22Rv1 (cell line): Measurements from ENCODE around the gene PIP5K1B.

Source experiments
- H3K27ac ChIP-seq: fragments of 450-650 bp; 2 replicates; pipeline ENCODE4 v1.5.1; 2017
- ZFX ChIP-seq: fragments of 450-650 bp; IDR thresholded peaks from 2 replicates; pipeline ENCODE4 v1.6.1; 2017; ENCODE audit warnings: antibody characterized with exemption, borderline replicate concordance
- TF ChIP-seq, protein P1 (sequence below): fragments of 450-650 bp; IDR thresholded peaks from 2 replicates; pipeline ENCODE4 v1.5.1; 2017; ENCODE audit warnings: mild to moderate bottlenecking

Gene PIP5K1B

GRCh38 chr9:68775003-68775730 is 70.1 kb downstream of the PIP5K1B start:
- H3K27ac ChIP-seq = no peak overlapping the region
- TF ChIP-seq ZFX = no peak
- TF ChIP-seq, protein P1, sequence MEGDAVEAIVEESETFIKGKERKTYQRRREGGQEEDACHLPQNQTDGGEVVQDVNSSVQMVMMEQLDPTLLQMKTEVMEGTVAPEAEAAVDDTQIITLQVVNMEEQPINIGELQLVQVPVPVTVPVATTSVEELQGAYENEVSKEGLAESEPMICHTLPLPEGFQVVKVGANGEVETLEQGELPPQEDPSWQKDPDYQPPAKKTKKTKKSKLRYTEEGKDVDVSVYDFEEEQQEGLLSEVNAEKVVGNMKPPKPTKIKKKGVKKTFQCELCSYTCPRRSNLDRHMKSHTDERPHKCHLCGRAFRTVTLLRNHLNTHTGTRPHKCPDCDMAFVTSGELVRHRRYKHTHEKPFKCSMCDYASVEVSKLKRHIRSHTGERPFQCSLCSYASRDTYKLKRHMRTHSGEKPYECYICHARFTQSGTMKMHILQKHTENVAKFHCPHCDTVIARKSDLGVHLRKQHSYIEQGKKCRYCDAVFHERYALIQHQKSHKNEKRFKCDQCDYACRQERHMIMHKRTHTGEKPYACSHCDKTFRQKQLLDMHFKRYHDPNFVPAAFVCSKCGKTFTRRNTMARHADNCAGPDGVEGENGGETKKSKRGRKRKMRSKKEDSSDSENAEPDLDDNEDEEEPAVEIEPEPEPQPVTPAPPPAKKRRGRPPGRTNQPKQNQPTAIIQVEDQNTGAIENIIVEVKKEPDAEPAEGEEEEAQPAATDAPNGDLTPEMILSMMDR = no peak

GRCh38 chr9:68777070-68777763 is 72.2 kb downstream of the PIP5K1B start:
- TF ChIP-seq, protein P1 = no peak
- TF ChIP-seq ZFX = no peak
- H3K27ac ChIP-seq = no peak overlapping the region

- H3K27ac ChIP-seq = no peak overlapping the region
- TF ChIP-seq, protein P1 = no peak
- no peak for TF ChIP-seq ZFX
These were observed 73.6 kb downstream of the PIP5K1B start for GRCh38 chr9:68778635-68779034.

GRCh38 chr9:68779558-68780379 is 74.7 kb downstream of the PIP5K1B start:
- TF ChIP-seq, protein P1 = peak; percentile 60
- no peak for TF ChIP-seq ZFX
- H3K27ac ChIP-seq = peak overlapping the region; percentile 62

DNA sequence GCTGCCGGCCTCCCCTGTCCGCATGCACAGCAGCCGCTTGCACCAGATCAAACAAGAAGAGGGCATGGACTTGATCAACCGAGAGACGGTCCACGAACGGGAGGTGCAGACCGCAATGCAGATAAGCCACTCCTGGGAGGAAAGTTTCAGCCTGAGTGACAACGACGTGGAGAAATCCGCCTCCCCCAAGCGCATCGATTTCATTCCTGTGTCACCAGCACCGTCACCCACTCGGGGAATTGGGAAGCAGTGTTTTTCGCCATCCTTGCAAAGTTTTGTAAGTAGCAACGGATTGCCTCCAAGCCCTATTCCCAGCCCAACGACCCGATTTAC is 75.3 kb downstream of the PIP5K1B start:
- TF ChIP-seq ZFX = no peak
- TF ChIP-seq, protein P1 = peak; percentile 17
- H3K27ac ChIP-seq = peak overlapping the region; percentile 62

DNA sequence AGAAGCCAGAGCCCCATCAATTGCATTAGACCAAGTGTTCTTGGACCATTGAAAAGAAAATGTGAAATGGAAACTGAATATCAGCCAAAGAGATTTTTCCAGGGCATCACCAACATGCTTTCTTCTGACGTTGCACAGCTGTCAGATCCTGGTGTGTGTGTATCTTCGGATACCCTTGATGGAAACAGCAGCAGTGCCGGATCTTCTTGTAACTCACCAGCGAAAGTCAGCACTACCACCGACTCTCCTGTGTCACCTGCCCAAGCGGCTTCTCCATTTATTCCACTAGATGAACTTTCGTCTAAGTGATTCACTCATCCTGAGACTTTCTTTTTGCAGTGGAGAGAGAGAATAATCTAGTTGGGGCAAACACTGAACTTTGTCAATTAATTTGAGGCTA is 75.7 kb downstream of the PIP5K1B start:
- no peak for TF ChIP-seq ZFX
- TF ChIP-seq, protein P1 = no peak
- H3K27ac ChIP-seq = peak overlapping the region; percentile 62; the same call in 1 of the 2 replicates
